ENCODE measurements around the gene TUB. TPM values are rescaled to one million over a fixed set of nuclear protein-coding genes. Genes with fewer than 3 reads are reported as not detected.

Gene TUB
- total and polyA plus RNA-seq, 2 of the 13 experiments (the other 11 are each of a cell fraction or from before 2014, with no cell fraction given): 4.3 to 5.6 TPM

GRCh38 chr11:8033305-8034105, 47.5 kb upstream of the TUB start (continued):
- TF ChIP-seq GPBP1L1 (CRISPR knock-in tag; IDR thresholded peaks at IDR 0.05) (no peak), BRCA1 (CRISPR knock-in tag; IDR thresholded peaks at IDR 0.05) (no peak), ZUFSP (CRISPR knock-in tag; IDR thresholded peaks at IDR 0.05; ENCODE audit: borderline replicate concordance) (no peak), ZNF772 (CRISPR knock-in tag; IDR thresholded peaks at IDR 0.05) (no peak), ZNF7 (CRISPR knock-in tag; IDR thresholded peaks at IDR 0.05) (no peak), ZNF430 (CRISPR knock-in tag; IDR thresholded peaks at IDR 0.05) (no peak), POLR2AphosphoS5 (IDR thresholded peaks at IDR 0.05; ENCODE audit: low read depth, low read length) (no peak), POLR2AphosphoS2 (IDR thresholded peaks at IDR 0.05; ENCODE audit: low read depth, low read length) (no peak), DBP (CRISPR knock-in tag; IDR thresholded peaks at IDR 0.05; ENCODE audit: not compliant biosample characterization) (no peak), FOXP1 (IDR thresholded peaks at IDR 0.05) (no peak), FOXP1 (CRISPR knock-in tag; IDR thresholded peaks at IDR 0.05) (no peak), KLF11 (CRISPR knock-in tag; IDR thresholded peaks at IDR 0.05) (no peak), IKZF1 (IDR thresholded peaks at IDR 0.05) (no peak), ZNF33A (CRISPR knock-in tag; IDR thresholded peaks at IDR 0.05; ENCODE audit: borderline replicate concordance) (no peak), HNRNPK (IDR thresholded peaks at IDR 0.05; ENCODE audit: low read depth, low read length, poor library complexity, severe bottlenecking) (no peak), RELA (CRISPR knock-in tag; IDR thresholded peaks at IDR 0.05) (no peak), ZNF570 (CRISPR knock-in tag; IDR thresholded peaks at IDR 0.05; ENCODE audit: borderline replicate concordance) (no peak), PAF1 (CRISPR knock-in tag; IDR thresholded peaks at IDR 0.05) (no peak), ZFP90 (CRISPR knock-in tag; IDR thresholded peaks at IDR 0.05; ENCODE audit: borderline replicate concordance) (no peak), SMC3 (IDR thresholded peaks at IDR 0.05; ENCODE audit: low read length) (peak; percentile 83), CREB1 (IDR thresholded peaks at IDR 0.05) (no peak), CREB1 (CRISPR knock-in tag; IDR thresholded peaks at IDR 0.05) (no peak), MTF1 (CRISPR knock-in tag; IDR thresholded peaks at IDR 0.05) (no peak), ARNTL (CRISPR knock-in tag; IDR thresholded peaks at IDR 0.05) (no peak), RXRB (CRISPR knock-in tag; IDR thresholded peaks at IDR 0.05; ENCODE audit: borderline replicate concordance) (peak; percentile 67; the same call in 1 of the 2 replicates), ZNF883 (CRISPR knock-in tag; IDR thresholded peaks at IDR 0.05; ENCODE audit: not compliant biosample characterization) (no peak), SNRNP70 (IDR thresholded peaks at IDR 0.05; ENCODE audit: low read depth, low read length) (no peak), ZNF101 (CRISPR knock-in tag; IDR thresholded peaks at IDR 0.05; ENCODE audit: borderline replicate concordance, low read depth) (no peak), ZNF761 (CRISPR knock-in tag; conservative IDR thresholded peaks at IDR 0.05) (no peak), ETV6 (CRISPR knock-in tag; conservative IDR thresholded peaks at IDR 0.05) (no peak), ZNF614 (CRISPR knock-in tag; IDR thresholded peaks at IDR 0.05; ENCODE audit: borderline replicate concordance) (0 out of 2 replicates have a peak, but pooled peaks have one; percentile 17)

All from HepG2 (cell line).